Gastroesophageal sphincter (tissue), 4 donors: ENCODE results near the gene TMEM217. TPM values are rescaled to one million over a fixed set of nuclear protein-coding genes. Genes with fewer than 3 reads are reported as not detected.
A peak's percentile ranks its signal among the peaks of the same experiment; 100 is the strongest.

ENCODE experiments used
- ATAC-seq: fragments of 150-250 bp; one replicate; pipeline ENCODE4 v1.9.1; 2016; ENCODE audit warnings: mild to moderate bottlenecking, moderate library complexity
- H3K27ac ChIP-seq, 4 donors: fragments of 200-600 bp; sonication (generic) in 3 of 4; 1 replicate in 3 of 4; 2 replicates in 1 of 4; pipeline ENCODE4 v1.5.1; 2016 to 2019
- H3K27me3 ChIP-seq: fragments of 200-600 bp; sonication (generic); one replicate; pipeline ENCODE4 v1.5.1; 2019
- H3K36me3 ChIP-seq, 2 donors: fragments of 200-600 bp; sonication (generic); one replicate each; pipeline ENCODE4 v1.5.1; 2019; ENCODE audit warnings: control low read depth in 1 of 2
- H3K4me1 ChIP-seq, 3 donors: fragments of 200-600 bp; sonication (generic); 1 replicate in 2 of 3; 2 replicates in 1 of 3; pipeline ENCODE4 v1.5.1; 2016 to 2019; ENCODE audit warnings: control low read depth in 2 of 3
- H3K4me3 ChIP-seq, 2 donors: fragments of 200-600 bp; sonication (generic); one replicate each; pipeline ENCODE4 v1.5.1; 2019; ENCODE audit warnings: mild to moderate bottlenecking in 1 of 2, moderate library complexity in 1 of 2
- H3K9me3 ChIP-seq, 3 donors: fragments of 200-600 bp; sonication (generic); one replicate each; pipeline ENCODE4 v1.5.1; 2017 to 2019; ENCODE audit warnings: control low read depth in 2 of 3
- EP300 ChIP-seq: sonication (generic); formaldehyde crosslinking; IDR thresholded peaks from one replicate; pipeline ENCODE4 v1.6.1; 2017; ENCODE audit warnings: antibody characterized with exemption, mild to moderate bottlenecking
- POLR2A ChIP-seq, 2 donors: fragments of 450-650 bp; IDR thresholded peaks; one replicate each; pipeline ENCODE4 v1.6.1; 2017; ENCODE audit warnings: antibody characterized with exemption in 2 of 2, mild to moderate bottlenecking in 2 of 2, moderate library complexity in 1 of 2
- POLR2AphosphoS5 ChIP-seq: sonication (generic); formaldehyde crosslinking; IDR thresholded peaks from one replicate; pipeline ENCODE4 v1.6.1; 2017; ENCODE audit warnings: antibody characterized with exemption
- WGBS, 2 donors: methylation state at CpG; one replicate each; pipeline ENCODE4 v1.1.5; 2018; ENCODE audit warnings: low coverage in 1 of 2; 5-methylcytosine and 5-hydroxymethylcytosine counted together
- total RNA-seq, 4 donors: library from RNA; depleted of rRNA; stranded (reverse); fragments of >200 nt; gene quantifications; one replicate each; pipeline ENCODE4 v1.1.0, GENCODE V29; 2016
- TF ChIP-seq, protein P1 (sequence below), 4 experiments: fragments of 200-600 bp in 2 of 4; fragments of 450-650 bp in 2 of 4; sonication (generic) in 1 of 4; IDR thresholded peaks; one replicate each; pipeline ENCODE4 v1.5.1; 2017 to 2019; ENCODE audit warnings: antibody characterized with exemption in 4 of 4, mild to moderate bottlenecking in 2 of 4, moderate library complexity in 2 of 4

TMEM217 gene
- total RNA-seq, 4 donors from 2014 or later, result 0.40 TPM; not detected in 3

DNA sequence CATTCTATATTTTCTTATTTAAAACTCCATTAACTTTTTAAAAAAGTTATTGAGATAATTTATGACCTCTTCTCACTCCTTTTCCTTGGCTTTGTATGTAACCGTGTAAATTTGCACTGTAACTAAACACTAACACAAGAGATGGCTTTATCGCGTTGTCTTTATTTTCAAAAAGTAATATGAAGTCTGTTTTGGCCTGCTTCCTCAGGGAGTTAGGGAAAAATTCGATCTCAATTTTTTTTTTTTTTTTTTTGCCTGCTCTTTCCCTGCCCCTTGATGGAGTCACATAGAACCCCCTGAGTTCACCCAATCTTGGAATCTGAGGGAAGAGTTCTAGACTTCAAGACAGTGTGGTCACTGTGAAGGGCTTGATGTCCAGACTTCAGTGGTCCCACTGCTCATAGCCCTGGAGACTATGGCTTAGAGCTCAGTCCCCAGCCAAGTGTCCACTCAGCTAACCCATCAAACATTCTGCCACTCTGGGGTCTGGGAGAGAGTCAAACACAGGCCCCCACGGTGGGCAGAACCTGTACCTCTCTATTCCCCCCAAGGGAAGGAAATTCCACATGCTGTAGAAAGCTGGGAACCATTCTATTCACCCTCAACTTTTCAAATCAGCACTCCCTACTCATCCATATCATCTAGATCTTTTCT lies 16.0 kb downstream of the TMEM217 start:
- WGBS, 2 donors, result 55 to 75% methylated on average over 5 of the region's 5 CpGs
- no peak for ATAC-seq
- Histone ChIP-seq H3K4me1 (peaks cover 8 to 72% (median 28%) of the 10 kb centered on the region in 3 donors), H3K4me3 (no peak overlapping the region), H3K36me3 (no peaks in the 10 kb centered on the region), H3K27me3 (no peaks in the 10 kb centered on the region), H3K9me3 (no peaks in the 10 kb centered on the region), H3K27ac (peak overlapping the region; percentile 31 to 85 (median 79))
- TF ChIP-seq, protein P1, sequence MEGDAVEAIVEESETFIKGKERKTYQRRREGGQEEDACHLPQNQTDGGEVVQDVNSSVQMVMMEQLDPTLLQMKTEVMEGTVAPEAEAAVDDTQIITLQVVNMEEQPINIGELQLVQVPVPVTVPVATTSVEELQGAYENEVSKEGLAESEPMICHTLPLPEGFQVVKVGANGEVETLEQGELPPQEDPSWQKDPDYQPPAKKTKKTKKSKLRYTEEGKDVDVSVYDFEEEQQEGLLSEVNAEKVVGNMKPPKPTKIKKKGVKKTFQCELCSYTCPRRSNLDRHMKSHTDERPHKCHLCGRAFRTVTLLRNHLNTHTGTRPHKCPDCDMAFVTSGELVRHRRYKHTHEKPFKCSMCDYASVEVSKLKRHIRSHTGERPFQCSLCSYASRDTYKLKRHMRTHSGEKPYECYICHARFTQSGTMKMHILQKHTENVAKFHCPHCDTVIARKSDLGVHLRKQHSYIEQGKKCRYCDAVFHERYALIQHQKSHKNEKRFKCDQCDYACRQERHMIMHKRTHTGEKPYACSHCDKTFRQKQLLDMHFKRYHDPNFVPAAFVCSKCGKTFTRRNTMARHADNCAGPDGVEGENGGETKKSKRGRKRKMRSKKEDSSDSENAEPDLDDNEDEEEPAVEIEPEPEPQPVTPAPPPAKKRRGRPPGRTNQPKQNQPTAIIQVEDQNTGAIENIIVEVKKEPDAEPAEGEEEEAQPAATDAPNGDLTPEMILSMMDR (IDR thresholded peaks at IDR 0.05), result no peak
- TF ChIP-seq POLR2A (IDR thresholded peaks at IDR 0.05) (no peak), EP300 (no peak), POLR2AphosphoS5 (no peak)

DNA sequence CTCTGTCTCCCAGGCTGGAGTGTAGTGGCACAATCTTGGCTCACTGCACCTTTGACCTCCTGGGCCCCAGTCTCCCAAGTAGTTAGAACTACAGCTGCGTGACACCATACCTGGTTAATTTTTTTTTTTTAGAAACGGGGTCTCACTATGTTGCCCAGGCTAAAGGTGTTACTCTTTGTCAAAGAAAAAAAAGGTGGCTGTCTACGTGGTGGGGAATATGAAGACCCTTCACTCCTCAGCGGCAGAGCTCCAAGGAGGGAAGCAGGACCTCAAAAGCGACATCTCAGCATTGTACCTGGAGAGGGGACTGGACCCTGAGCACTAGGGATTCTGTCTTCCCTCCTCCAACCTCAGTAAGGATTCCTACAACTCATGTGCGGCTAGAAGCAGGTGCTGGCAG lies 16.8 kb downstream of the TMEM217 start:
- Histone ChIP-seq H3K27ac (peak overlapping the region in 3 of 4 donors; percentile 26 to 81 (median 77)), H3K27me3 (no peaks in the 10 kb centered on the region), H3K9me3 (no peaks in the 10 kb centered on the region), H3K36me3 (no peaks in the 10 kb centered on the region), H3K4me1 (peaks cover 8 to 70% (median 28%) of the 10 kb centered on the region in 3 donors), H3K4me3 (no peak overlapping the region)
- no peak for TF ChIP-seq POLR2A (IDR thresholded peaks at IDR 0.05)
- TF ChIP-seq, protein P1 (IDR thresholded peaks at IDR 0.05), result no peak
- no peak for TF ChIP-seq POLR2AphosphoS5
- TF ChIP-seq EP300, result no peak
- no peak for ATAC-seq
- 80 to 95% methylated on average over 1 to 3 of the region's 6 CpGs for WGBS, 2 donors

DNA sequence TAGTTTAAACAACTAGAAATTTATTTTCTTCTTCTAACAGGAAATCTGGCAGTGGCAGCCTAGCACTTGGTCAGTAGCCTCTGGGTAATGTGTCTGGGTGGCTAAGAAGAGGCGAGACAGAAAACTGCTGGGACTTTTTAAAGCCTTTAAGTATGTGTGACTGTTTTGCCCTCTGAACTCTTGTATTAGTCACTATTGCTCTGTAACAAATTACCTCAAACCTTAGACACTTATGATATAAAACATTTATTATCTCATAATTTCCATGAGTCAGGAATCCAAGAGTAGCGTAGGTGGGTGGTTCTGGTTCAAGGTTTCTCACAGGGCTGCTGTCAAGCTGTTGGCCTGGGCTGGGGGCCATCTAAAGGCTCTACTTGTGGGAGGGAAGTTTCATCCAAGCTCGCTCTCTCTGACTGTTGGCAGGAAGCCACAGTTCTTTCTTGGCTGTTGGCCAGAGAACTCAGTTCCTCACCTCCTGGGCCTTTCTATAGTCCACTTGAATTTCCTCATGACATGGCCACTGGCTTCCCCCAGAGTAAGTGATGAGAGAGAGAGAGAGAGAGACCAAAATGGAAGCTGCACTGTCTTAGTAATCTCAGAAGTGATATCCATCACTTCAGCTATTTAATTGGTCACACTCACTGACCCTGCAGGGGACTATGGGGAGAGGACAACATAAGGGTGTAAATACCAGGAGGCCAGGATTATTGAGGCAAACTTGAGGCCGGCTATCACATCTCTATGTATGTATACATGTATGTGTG lies 17.8 kb downstream of the TMEM217 start:
- Histone ChIP-seq H3K9me3 (no peaks in the 10 kb centered on the region), H3K4me1 (peaks cover 8 to 61% (median 25%) of the 10 kb centered on the region in 3 donors), H3K36me3 (no peaks in the 10 kb centered on the region), H3K27ac (peak overlapping the region; percentile 27 to 81 (median 74)), H3K4me3 (no peak overlapping the region), H3K27me3 (no peaks in the 10 kb centered on the region)
- peak; percentile 69 for ATAC-seq
- 26 to 29% methylated on average over 3 to 4 of the region's 4 CpGs for WGBS, 2 donors
- TF ChIP-seq, protein P1 (IDR thresholded peaks at IDR 0.05), result no peak
- TF ChIP-seq EP300 (no peak), POLR2A (IDR thresholded peaks at IDR 0.05) (no peak), POLR2AphosphoS5 (peak; percentile 81)

DNA sequence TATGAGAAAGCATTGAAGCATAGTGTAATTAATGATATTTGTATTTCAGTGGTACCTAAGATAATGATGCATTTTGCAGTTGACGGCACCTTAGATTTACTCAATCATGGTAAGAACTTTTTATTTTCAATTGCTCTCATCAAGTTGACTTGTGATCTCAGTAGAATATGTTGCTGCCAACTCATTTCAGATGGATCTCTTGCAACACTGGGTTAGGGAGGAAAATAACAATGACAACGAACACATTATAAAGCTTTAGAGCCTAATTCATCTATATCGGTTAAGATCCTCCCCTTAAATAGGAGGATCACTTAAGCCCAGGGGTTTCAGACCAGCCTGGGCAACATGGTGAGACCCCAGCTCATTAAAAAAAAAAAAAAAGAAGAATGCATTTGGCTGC lies 18.4 kb downstream of the TMEM217 start:
- Histone ChIP-seq H3K36me3 (no peaks in the 10 kb centered on the region), H3K27me3 (no peaks in the 10 kb centered on the region), H3K4me3 (no peak overlapping the region), H3K9me3 (no peaks in the 10 kb centered on the region), H3K27ac (peak overlapping the region; percentile 27 to 81 (median 74)), H3K4me1 (peaks cover 8 to 54% (median 21%) of the 10 kb centered on the region in 3 donors)
- 68 to 72% methylated on average over 3 of the region's 3 CpGs for WGBS, 2 donors
- TF ChIP-seq EP300 (no peak), POLR2A (IDR thresholded peaks at IDR 0.05) (no peak), POLR2AphosphoS5 (no peak)
- TF ChIP-seq, protein P1 (IDR thresholded peaks at IDR 0.05), result no peak
- peak; percentile 12 for ATAC-seq
